Measurements from ENCODE around the gene PAIP2.
"Not testable (repeated sequence)": the region's sequence is repeated elsewhere in the genome, so short reads cannot be mapped to it uniquely, and the experiment has no call there.

Gene PAIP2

GRCh38 chr5:139335811-139336210 lies 5.8 kb upstream of the PAIP2 start:
- no peak for DNase-seq

GRCh38 chr5:139340051-139340450 lies 1.6 kb upstream of the PAIP2 start:
- DNase-seq: no peak

- DNase-seq: no peak
Measured at GRCh38 chr5:139341187-139341688, 416 bp upstream of the PAIP2 start.

- DNase-seq: no peak
Measured at GRCh38 chr5:139342423-139342723, 719 bp downstream of the PAIP2 start.

- no peak for DNase-seq
Measured at GRCh38 chr5:139343476-139343875, 1.8 kb downstream of the PAIP2 start.

GRCh38 chr5:139344177-139344576 lies 2.5 kb downstream of the PAIP2 start:
- no peak for DNase-seq

- DNase-seq: not testable (repeated sequence)
Measured at GRCh38 chr5:139345442-139345841, 3.8 kb downstream of the PAIP2 start.

GRCh38 chr5:139347863-139348262 lies 6.2 kb downstream of the PAIP2 start:
- DNase-seq: not testable (repeated sequence)

GRCh38 chr5:139354186-139354585 lies 12.5 kb downstream of the PAIP2 start:
- DNase-seq: no peak

- DNase-seq: not testable (repeated sequence)
Measured at GRCh38 chr5:139355900-139356299, 14.2 kb downstream of the PAIP2 start.

GRCh38 chr5:139358064-139358463 lies 16.4 kb downstream of the PAIP2 start:
- no peak for DNase-seq

GRCh38 chr5:139360384-139360783 lies 18.7 kb downstream of the PAIP2 start:
- no peak for DNase-seq

- no peak for DNase-seq
Measured at GRCh38 chr5:139361835-139362429, 20.3 kb downstream of the PAIP2 start.

- no peak for DNase-seq
Measured at GRCh38 chr5:139363937-139364336, 22.3 kb downstream of the PAIP2 start.

GRCh38 chr5:139364466-139364865 lies 22.8 kb downstream of the PAIP2 start:
- DNase-seq: no peak

- DNase-seq: no peak
Measured at GRCh38 chr5:139368613-139369012, 27.0 kb downstream of the PAIP2 start.

GRCh38 chr5:139369181-139369580 lies 27.5 kb downstream of the PAIP2 start:
- no peak for DNase-seq

- no peak for DNase-seq
Measured at GRCh38 chr5:139371482-139372435, 30.1 kb downstream of the PAIP2 start.

GRCh38 chr5:139374909-139375308 lies 33.3 kb downstream of the PAIP2 start:
- DNase-seq: no peak

- no peak for DNase-seq
Measured at GRCh38 chr5:139376364-139376763, 34.7 kb downstream of the PAIP2 start.

GRCh38 chr5:139377226-139377625 lies 35.6 kb downstream of the PAIP2 start:
- DNase-seq: no peak

GRCh38 chr5:139378101-139378825 lies 36.6 kb downstream of the PAIP2 start:
- DNase-seq: no peak

GRCh38 chr5:139378941-139379361 lies 37.3 kb downstream of the PAIP2 start:
- no peak for DNase-seq

Data from effector CD8-positive, alpha-beta T cell (primary cell).